Adrenal gland (tissue), 12 donors: ENCODE results near the gene MTMR10. TPM values are rescaled to one million over a fixed set of nuclear protein-coding genes. Genes with fewer than 3 reads are reported as not detected.

ENCODE experiments used
- DNase-seq, 7 donors: peaks; one replicate each; pipeline ENCODE4 v3.0.0-alpha.2; 2019 to 2020
- H3K27ac ChIP-seq, 5 donors: fragments of 200-600 bp; sonication (generic) in 4 of 5; 1 replicate in 3 of 5; 2 replicates in 2 of 5; pipeline versions ENCODE4 v1.5.1 to v1.8.0; 2016 to 2020; ENCODE audit warnings: mild to moderate bottlenecking in 1 of 5
- H3K27me3 ChIP-seq: fragments of 200-600 bp; 2 replicates; pipeline ENCODE4 v1.8.0; 2021
- H3K36me3 ChIP-seq, 2 donors: fragments of 200-600 bp; replicated peaks in 1 of 2; 1 replicate in 1 of 2; 2 replicates in 1 of 2; pipeline versions ENCODE4 v1.5.1 to v1.8.0; 2018 to 2022
- H3K4me1 ChIP-seq, 2 donors: fragments of 200-600 bp; replicated peaks in 1 of 2; 1 replicate in 1 of 2; 2 replicates in 1 of 2; pipeline versions ENCODE4 v1.5.1 to v1.8.0; 2018 to 2021
- H3K4me3 ChIP-seq, 4 donors: fragments of 200-600 bp; sonication (generic) in 3 of 4; one replicate each; pipeline ENCODE4 v1.5.1; 2016 to 2018
- H3K9me3 ChIP-seq, 3 donors: fragments of 200-600 bp; sonication (generic) in 1 of 3; replicated peaks in 1 of 3; 1 replicate in 2 of 3; 2 replicates in 1 of 3; pipeline versions ENCODE4 v1.5.1 to v1.8.0; 2016 to 2021
- POLR2A ChIP-seq, 2 donors: fragments of 450-650 bp; IDR thresholded peaks; one replicate each; pipeline ENCODE4 v1.6.1; 2017; ENCODE audit warnings: antibody characterized with exemption in 2 of 2, mild to moderate bottlenecking in 2 of 2, moderate library complexity in 1 of 2
- WGBS, 4 donors: extraction: QIAGEN DNeasy Blood & Tissue Kit in 2 of 4; methylation state at CpG; one replicate each; pipeline versions ENCODE4 v1.1.5 to v1.1.7; 2013 to 2017; 5-methylcytosine and 5-hydroxymethylcytosine counted together
- intact Hi-C, 2 donors: fragments of 100-400 bp; cut with DNase I; formaldehyde crosslinking; loops; one replicate each; pipeline versions ENCODE4 v1.14.1 to v1.15.0; 2022 to 2023
- polyA plus RNA-seq, 3 donors: library from polyadenylated mRNA; stranded (reverse); fragments of 200-250 nt in 2 of 3; fragments of 350-450 nt in 1 of 3; fragmentation: Illumina TruSeq in 1 of 3; extraction: RNeasy Lipid Tissue Mini Kit (QIAGEN cat#74804) in 1 of 3; gene quantifications; one replicate each; pipeline ENCODE4 v1.2.3, GENCODE V29; 2013 to 2014
- total RNA-seq, 9 donors: library from RNA; depleted of rRNA in 4 of 9; stranded (reverse); fragments of >200 nt in 4 of 9; fragments of 120-200 nt in 1 of 9; fragmentation: NEBNext Ultra II Directional in 1 of 9; extraction: Animal tissue kit (Norgen Biotek cat#: 25700) in 1 of 9; gene quantifications; one replicate each; pipeline versions ENCODE4 v1.1.0 to v1.2.4, GENCODE V29; 2013 to 2023
- TF ChIP-seq, protein P1 (sequence below), 6 experiments: fragments of 450-650 bp in 4 of 6; fragments of 200-600 bp in 2 of 6; sonication (generic) in 1 of 6; IDR thresholded peaks; 1 replicate in 5 of 6; 2 replicates in 1 of 6; pipeline versions ENCODE4 v1.5.1 to v1.8.0; 2016 to 2021; ENCODE audit warnings: antibody characterized with exemption in 6 of 6, mild to moderate bottlenecking in 2 of 6, moderate library complexity in 1 of 6
- donor health status: healthy with polysubstance abuse.
- donor health status: Bipolar disorder and iron deficiency.
- donor health status: DM: yes; HTN: yes; CAD: no.
- donor health status: DM: no; HTN: no; CAD: no.
- donor health status: DM: no; HTN: no; CAD: no.
- donor health status: DM: yes; HTN: yes; CAD: no.

MTMR10 gene
- total and polyA plus RNA-seq, 12 donors: 9.2 to 42.7 (median 21.5) TPM

DNA sequence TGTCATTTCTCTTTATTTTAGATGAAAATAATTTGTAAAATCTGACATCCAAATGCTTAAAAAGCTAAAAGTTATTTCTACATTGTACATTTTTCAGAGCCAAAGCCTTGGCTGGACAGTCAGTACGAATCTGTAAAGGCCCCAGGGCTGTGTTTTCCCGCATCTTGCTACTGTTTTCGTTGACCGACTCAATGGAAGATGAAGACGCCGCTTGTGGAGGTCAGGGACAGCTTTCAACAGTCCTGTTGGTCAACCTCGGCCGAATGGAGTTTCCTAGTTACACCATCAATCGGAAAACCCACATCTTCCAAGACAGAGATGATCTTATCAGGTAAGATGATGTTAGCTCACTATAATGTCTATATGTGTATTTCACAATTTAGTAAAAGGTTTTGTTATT lies 77.7 kb downstream of the MTMR10 start:
- no peaks in the 10 kb centered on the region for H3K9me3 ChIP-seq
- H3K4me3 ChIP-seq: no peak overlapping the region
- H3K36me3 ChIP-seq: peaks cover 0 to 39% of the 10 kb centered on the region in 2 donors
- no peaks in the 10 kb centered on the region for H3K4me1 ChIP-seq
- TF ChIP-seq, protein P1, sequence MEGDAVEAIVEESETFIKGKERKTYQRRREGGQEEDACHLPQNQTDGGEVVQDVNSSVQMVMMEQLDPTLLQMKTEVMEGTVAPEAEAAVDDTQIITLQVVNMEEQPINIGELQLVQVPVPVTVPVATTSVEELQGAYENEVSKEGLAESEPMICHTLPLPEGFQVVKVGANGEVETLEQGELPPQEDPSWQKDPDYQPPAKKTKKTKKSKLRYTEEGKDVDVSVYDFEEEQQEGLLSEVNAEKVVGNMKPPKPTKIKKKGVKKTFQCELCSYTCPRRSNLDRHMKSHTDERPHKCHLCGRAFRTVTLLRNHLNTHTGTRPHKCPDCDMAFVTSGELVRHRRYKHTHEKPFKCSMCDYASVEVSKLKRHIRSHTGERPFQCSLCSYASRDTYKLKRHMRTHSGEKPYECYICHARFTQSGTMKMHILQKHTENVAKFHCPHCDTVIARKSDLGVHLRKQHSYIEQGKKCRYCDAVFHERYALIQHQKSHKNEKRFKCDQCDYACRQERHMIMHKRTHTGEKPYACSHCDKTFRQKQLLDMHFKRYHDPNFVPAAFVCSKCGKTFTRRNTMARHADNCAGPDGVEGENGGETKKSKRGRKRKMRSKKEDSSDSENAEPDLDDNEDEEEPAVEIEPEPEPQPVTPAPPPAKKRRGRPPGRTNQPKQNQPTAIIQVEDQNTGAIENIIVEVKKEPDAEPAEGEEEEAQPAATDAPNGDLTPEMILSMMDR (IDR thresholded peaks at IDR 0.05): no peak
- no peak for TF ChIP-seq POLR2A (IDR thresholded peaks at IDR 0.05)
- no peaks in the 10 kb centered on the region for H3K27me3 ChIP-seq
- intact Hi-C loops: no loop called here
- WGBS, 4 donors: 96 to 98% (median 97%) methylated on average over 9 of the region's 9 CpGs
- H3K27ac ChIP-seq: no peak overlapping the region
- no peak for DNase-seq

DNA sequence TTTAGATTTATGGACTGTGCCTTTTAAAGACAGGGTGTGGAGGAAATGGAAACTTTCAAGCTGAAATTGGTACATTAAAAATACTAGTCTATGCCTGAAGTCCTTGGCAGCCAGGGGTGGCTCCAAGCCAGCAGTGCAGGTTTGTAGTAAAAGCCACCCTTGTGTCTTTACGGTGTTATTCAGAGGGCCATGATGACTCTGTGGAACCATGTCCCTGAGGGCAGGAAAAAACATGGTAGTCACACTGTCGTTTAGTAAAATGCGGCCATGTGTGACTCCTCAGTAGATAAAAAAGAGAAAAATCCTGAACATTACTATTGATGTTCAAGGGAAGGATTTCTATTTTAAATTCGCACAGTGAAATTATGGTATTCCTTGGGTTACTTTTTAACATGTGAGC lies 85.1 kb downstream of the MTMR10 start:
- no peak for TF ChIP-seq POLR2A (IDR thresholded peaks at IDR 0.05)
- intact Hi-C loops: loop anchor here in 1 of 2 donors (10.0 kb wide), 1 partner anchor 78 kb away; no protein-coding TSS in a partner anchor
- Histone ChIP-seq H3K27me3 (no peaks in the 10 kb centered on the region), H3K36me3 (peaks cover 0 to 11% of the 10 kb centered on the region in 2 donors), H3K4me3 (no peak overlapping the region), H3K9me3 (no peaks in the 10 kb centered on the region), H3K4me1 (peaks cover 0 to 10% of the 10 kb centered on the region in 2 donors), H3K27ac (no peak overlapping the region)
- DNase-seq: no peak
- WGBS, 4 donors: 70 to 83% (median 74%) methylated on average over 4 of the region's 4 CpGs

DNA sequence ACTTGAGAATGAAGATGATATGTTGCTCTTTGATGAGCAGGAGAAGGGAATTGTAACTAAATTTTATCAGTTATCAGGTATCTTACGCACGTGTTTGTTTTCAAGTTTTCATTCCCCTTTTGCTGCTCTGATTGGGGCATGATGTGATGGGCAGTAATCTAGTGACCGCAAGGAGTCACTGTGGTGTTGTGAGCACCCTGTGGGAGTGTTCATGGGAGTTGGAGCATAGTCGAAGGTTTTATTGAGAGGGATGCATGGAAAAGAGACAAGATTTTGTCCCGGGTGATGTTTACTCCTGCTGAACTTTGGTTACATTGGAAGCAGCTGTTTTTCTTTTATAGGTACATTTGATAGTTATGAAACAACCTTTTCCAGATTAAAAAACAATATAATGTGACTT lies 85.6 kb downstream of the MTMR10 start:
- no peak for DNase-seq
- WGBS, 4 donors: 89 to 95% (median 93%) methylated on average over 5 of the region's 5 CpGs
- Histone ChIP-seq H3K36me3 (peaks cover 0 to 11% of the 10 kb centered on the region in 2 donors), H3K27ac (no peak overlapping the region), H3K4me3 (no peak overlapping the region), H3K4me1 (peaks cover 0 to 10% of the 10 kb centered on the region in 2 donors), H3K9me3 (no peaks in the 10 kb centered on the region), H3K27me3 (no peaks in the 10 kb centered on the region)
- no peak for TF ChIP-seq POLR2A (IDR thresholded peaks at IDR 0.05)
- TF ChIP-seq, protein P1 (IDR thresholded peaks at IDR 0.05): no peak
- intact Hi-C loops: loop anchor here in 1 of 2 donors (10.0 kb wide), 1 partner anchor 79 kb away; no protein-coding TSS in a partner anchor

DNA sequence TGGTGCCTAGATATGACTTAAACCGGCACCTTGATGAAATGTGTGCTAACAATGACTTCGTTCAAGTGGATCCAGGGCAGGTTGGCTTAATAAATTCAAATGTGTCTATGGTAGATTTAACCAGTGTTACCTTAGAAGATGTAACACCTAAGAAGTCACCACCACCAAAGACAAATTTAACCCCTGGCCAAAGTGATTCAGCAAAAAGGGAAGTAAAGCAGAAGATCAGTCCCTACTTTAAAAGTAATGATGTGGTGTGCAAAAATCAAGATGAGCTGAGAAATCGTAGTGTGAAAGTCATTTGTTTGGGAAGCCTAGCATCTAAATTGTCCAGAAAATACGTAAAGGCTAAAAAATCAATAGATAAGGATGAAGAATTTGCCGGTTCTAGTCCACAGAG lies 86.6 kb downstream of the MTMR10 start:
- no peak for TF ChIP-seq POLR2A (IDR thresholded peaks at IDR 0.05)
- TF ChIP-seq, protein P1 (IDR thresholded peaks at IDR 0.05): no peak
- no peak for DNase-seq
- H3K27me3 ChIP-seq: no peaks in the 10 kb centered on the region
- intact Hi-C loops: loop anchor here in 1 of 2 donors (10.0 kb wide), 1 partner anchor 80 kb away; no protein-coding TSS in a partner anchor
- peak overlapping the region in 1 of 4 donors; percentile 88 for H3K4me3 ChIP-seq
- H3K9me3 ChIP-seq: no peaks in the 10 kb centered on the region
- WGBS, 4 donors: 93 to 98% (median 97%) methylated on average over 5 of the region's 5 CpGs
- H3K36me3 ChIP-seq: peaks cover 0 to 6% of the 10 kb centered on the region in 2 donors
- H3K27ac ChIP-seq: no peak overlapping the region
- peaks cover 0 to 10% of the 10 kb centered on the region in 2 donors for H3K4me1 ChIP-seq
